WI38 (cell line): ENCODE data around the gene PLEKHM3.
"Not testable (repeated sequence)": the region's sequence is repeated elsewhere in the genome, so short reads cannot be mapped to it uniquely, and the experiment has no call there.

Experiments
- H3K4me3 ChIP-seq: 2 replicates; pipeline ENCODE4 v1.5.1; 2011; ENCODE audit warnings: low read depth, mild to moderate bottlenecking, control low read depth, low read length
- CTCF ChIP-seq: IDR thresholded peaks from 2 replicates; pipeline ENCODE4 v1.5.1; 2012; ENCODE audit warnings: low read depth, mild to moderate bottlenecking, control low read depth, low read length

PLEKHM3 gene

GRCh38 chr2:207955456-207955855 is 69.9 kb downstream of the PLEKHM3 start:
- TF ChIP-seq CTCF = no peak
- no peak overlapping the region for H3K4me3 ChIP-seq

GRCh38 chr2:207953354-207953753 is 72.0 kb downstream of the PLEKHM3 start:
- TF ChIP-seq CTCF = no peak
- no peak overlapping the region for H3K4me3 ChIP-seq

GRCh38 chr2:207952564-207953345 is 72.6 kb downstream of the PLEKHM3 start:
- no peak overlapping the region for H3K4me3 ChIP-seq
- TF ChIP-seq CTCF = no peak

- TF ChIP-seq CTCF = no peak
- H3K4me3 ChIP-seq = no peak overlapping the region
Measured at GRCh38 chr2:207951734-207952470, 73.4 kb downstream of the PLEKHM3 start.

- TF ChIP-seq CTCF = no peak
- no peak overlapping the region for H3K4me3 ChIP-seq
Measured at GRCh38 chr2:207950761-207951114, 74.6 kb downstream of the PLEKHM3 start.

- no peak overlapping the region for H3K4me3 ChIP-seq
- no peak for TF ChIP-seq CTCF
Measured at GRCh38 chr2:207950063-207950760, 75.1 kb downstream of the PLEKHM3 start.

GRCh38 chr2:207949245-207949644 is 76.1 kb downstream of the PLEKHM3 start:
- H3K4me3 ChIP-seq = not testable (repeated sequence)
